DMS79 (cell line): ENCODE data around the gene UBASH3B.
"Not testable (repeated sequence)": the region's sequence is repeated elsewhere in the genome, so short reads cannot be mapped to it uniquely, and the experiment has no call there.

Experiments used
- DNase-seq: peaks from one replicate; lab custom pipeline; 2025; lab: John Stamatoyannopoulos, UW

Gene UBASH3B

GRCh38 chr11:122812638-122813037 lies 157.1 kb downstream of the UBASH3B start:
- DNase-seq = no peak

GRCh38 chr11:122813176-122813893 lies 157.8 kb downstream of the UBASH3B start:
- no peak for DNase-seq

- no peak for DNase-seq
Measured at GRCh38 chr11:122813894-122814270, 158.4 kb downstream of the UBASH3B start.

GRCh38 chr11:122814401-122814800 lies 158.9 kb downstream of the UBASH3B start:
- DNase-seq = no peak

- no peak for DNase-seq
Measured at GRCh38 chr11:122815900-122816299, 160.4 kb downstream of the UBASH3B start.

GRCh38 chr11:122816761-122817520 lies 161.4 kb downstream of the UBASH3B start:
- DNase-seq = no peak

GRCh38 chr11:122820158-122820557 lies 164.6 kb downstream of the UBASH3B start:
- no peak for DNase-seq

GRCh38 chr11:122821169-122821568 lies 165.6 kb downstream of the UBASH3B start:
- DNase-seq = no peak

- DNase-seq = no peak
Measured at GRCh38 chr11:122822241-122822640, 166.7 kb downstream of the UBASH3B start.

GRCh38 chr11:122823564-122823963 lies 168.0 kb downstream of the UBASH3B start:
- DNase-seq = no peak

- DNase-seq = not testable (repeated sequence)
Measured at GRCh38 chr11:122829371-122829770, 173.8 kb downstream of the UBASH3B start.

GRCh38 chr11:122832297-122832696 lies 176.8 kb downstream of the UBASH3B start:
- DNase-seq = not testable (repeated sequence)

- DNase-seq = no peak
Measured at GRCh38 chr11:122832721-122833470, 177.4 kb downstream of the UBASH3B start.

- DNase-seq = no peak
Measured at GRCh38 chr11:122833846-122834464, 178.4 kb downstream of the UBASH3B start.

GRCh38 chr11:122836916-122837315 lies 181.4 kb downstream of the UBASH3B start:
- DNase-seq = no peak

GRCh38 chr11:122837528-122838346 lies 182.2 kb downstream of the UBASH3B start:
- DNase-seq = no peak

GRCh38 chr11:122843281-122844141 lies 188.0 kb downstream of the UBASH3B start:
- no peak for DNase-seq

- no peak for DNase-seq
Measured at GRCh38 chr11:122847466-122847865, 191.9 kb downstream of the UBASH3B start.

GRCh38 chr11:122848186-122848585 lies 192.7 kb downstream of the UBASH3B start:
- no peak for DNase-seq

GRCh38 chr11:122850076-122850631 lies 194.6 kb downstream of the UBASH3B start:
- no peak for DNase-seq
